Glutamatergic neuron (in vitro differentiated cells): ENCODE measurements around the gene MXD1. TPM values are rescaled to one million over a fixed set of nuclear protein-coding genes. Genes with fewer than 3 reads are reported as not detected.

Experiments
- DNase-seq: peaks from one replicate; pipeline ENCODE4 v3.0.0; 2022
- H3K27ac Mint-ChIP-seq: one replicate; pipeline ENCODE4 v1.8.0; 2020; ENCODE audit warnings: mild to moderate bottlenecking, mixed read lengths, inconsistent platforms; ENCODE audit not compliant: unreplicated experiment
- H3K27me3 Mint-ChIP-seq: one replicate; pipeline ENCODE4 v1.8.0; 2020; ENCODE audit warnings: mild to moderate bottlenecking, moderate library complexity, mixed read lengths, inconsistent platforms; ENCODE audit not compliant: unreplicated experiment
- H3K36me3 Mint-ChIP-seq: one replicate; pipeline ENCODE4 v1.8.0; 2020; ENCODE audit warnings: mild to moderate bottlenecking, mixed read lengths, inconsistent platforms; ENCODE audit not compliant: unreplicated experiment
- H3K4me1 Mint-ChIP-seq: one replicate; pipeline ENCODE4 v1.8.0; 2020; ENCODE audit warnings: mild to moderate bottlenecking, low read depth, mixed read lengths, inconsistent platforms; ENCODE audit not compliant: unreplicated experiment
- H3K4me3 Mint-ChIP-seq: one replicate; pipeline ENCODE4 v1.8.0; 2020; ENCODE audit warnings: mild to moderate bottlenecking, mixed read lengths, inconsistent platforms; ENCODE audit not compliant: unreplicated experiment
- H3K9me3 Mint-ChIP-seq: one replicate; pipeline ENCODE4 v1.8.0; 2020; ENCODE audit warnings: mild to moderate bottlenecking, moderate library complexity, mixed read lengths, inconsistent platforms; ENCODE audit not compliant: unreplicated experiment
- total RNA-seq: library from RNA; stranded (reverse); fragmentation: NEBNext Ultra II Directional; extraction: Animal tissue kit (Norgen Biotek cat#: 25700); gene quantifications from one replicate; pipeline ENCODE4 v1.2.1, GENCODE V29; 2021; ENCODE audit not compliant: unreplicated experiment
- TF ChIP-seq, protein P1 (sequence below): fragments of 200-600 bp; sonication (generic); IDR thresholded peaks from one replicate; pipeline ENCODE4 v1.5.0; 2021; ENCODE audit not compliant: partially characterized antibody, unreplicated experiment

The MXD1 gene
- total RNA-seq, 1 donor from 2014 or later: 15.8 TPM

- peaks cover 2% of the 10 kb centered on the region for H3K9me3 Mint-ChIP-seq
- H3K27me3 Mint-ChIP-seq: peaks cover 2% of the 10 kb centered on the region
- H3K36me3 Mint-ChIP-seq: no peaks in the 10 kb centered on the region
- TF ChIP-seq, protein P1, sequence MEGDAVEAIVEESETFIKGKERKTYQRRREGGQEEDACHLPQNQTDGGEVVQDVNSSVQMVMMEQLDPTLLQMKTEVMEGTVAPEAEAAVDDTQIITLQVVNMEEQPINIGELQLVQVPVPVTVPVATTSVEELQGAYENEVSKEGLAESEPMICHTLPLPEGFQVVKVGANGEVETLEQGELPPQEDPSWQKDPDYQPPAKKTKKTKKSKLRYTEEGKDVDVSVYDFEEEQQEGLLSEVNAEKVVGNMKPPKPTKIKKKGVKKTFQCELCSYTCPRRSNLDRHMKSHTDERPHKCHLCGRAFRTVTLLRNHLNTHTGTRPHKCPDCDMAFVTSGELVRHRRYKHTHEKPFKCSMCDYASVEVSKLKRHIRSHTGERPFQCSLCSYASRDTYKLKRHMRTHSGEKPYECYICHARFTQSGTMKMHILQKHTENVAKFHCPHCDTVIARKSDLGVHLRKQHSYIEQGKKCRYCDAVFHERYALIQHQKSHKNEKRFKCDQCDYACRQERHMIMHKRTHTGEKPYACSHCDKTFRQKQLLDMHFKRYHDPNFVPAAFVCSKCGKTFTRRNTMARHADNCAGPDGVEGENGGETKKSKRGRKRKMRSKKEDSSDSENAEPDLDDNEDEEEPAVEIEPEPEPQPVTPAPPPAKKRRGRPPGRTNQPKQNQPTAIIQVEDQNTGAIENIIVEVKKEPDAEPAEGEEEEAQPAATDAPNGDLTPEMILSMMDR: no peak
- DNase-seq: no peak
- H3K27ac Mint-ChIP-seq: no peak overlapping the region
- peaks cover 3% of the 10 kb centered on the region for H3K4me1 Mint-ChIP-seq
- H3K4me3 Mint-ChIP-seq: no peak overlapping the region
Observed at GRCh38 chr2:69944756-69945155, 29.8 kb downstream of the MXD1 start.

DNA sequence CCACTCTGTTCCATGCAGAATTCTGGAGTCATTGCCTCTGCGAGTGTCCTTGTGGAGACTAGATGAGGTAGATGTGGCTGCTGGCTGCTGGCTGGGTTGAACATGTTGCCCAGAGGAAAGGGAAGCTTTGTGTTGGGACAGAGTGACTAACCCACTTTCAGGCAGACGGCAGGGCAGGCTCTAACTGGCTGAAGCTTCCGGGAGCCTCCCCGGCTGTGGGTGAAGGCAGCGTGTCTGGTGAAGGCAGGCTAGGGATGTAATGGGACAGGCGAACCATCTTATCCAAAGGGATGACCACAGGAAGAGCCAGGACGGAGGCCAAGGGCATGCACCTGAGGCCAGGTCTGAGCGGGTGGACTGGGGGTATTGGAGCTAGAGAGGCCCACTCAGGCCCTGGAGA, 30.5 kb downstream of the MXD1 start:
- Mint-ChIP-seq H3K9me3 (peaks cover 2% of the 10 kb centered on the region), H3K4me3 (no peak overlapping the region), H3K27me3 (peaks cover 4% of the 10 kb centered on the region), H3K4me1 (no peaks in the 10 kb centered on the region), H3K27ac (no peak overlapping the region), H3K36me3 (no peaks in the 10 kb centered on the region)
- TF ChIP-seq, protein P1: no peak
- no peak for DNase-seq

DNA sequence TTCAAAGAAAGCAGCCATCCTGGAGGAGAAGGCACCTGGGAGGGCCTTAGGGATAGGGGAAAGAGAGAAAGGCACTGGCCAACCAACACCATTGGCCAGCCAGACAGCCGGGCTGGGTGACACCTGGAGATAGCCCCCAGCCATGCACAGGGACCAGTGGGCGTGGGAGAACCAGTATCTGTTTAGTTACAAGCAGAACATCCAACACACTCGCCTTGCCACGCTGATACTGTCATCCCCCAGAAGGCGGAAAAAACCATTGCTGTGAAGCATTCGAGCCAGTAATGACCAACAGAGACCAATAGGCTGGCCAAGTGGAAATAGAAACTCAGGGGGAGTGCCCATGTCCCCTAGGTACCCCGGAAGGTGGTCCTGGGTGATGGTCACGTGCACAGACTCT, 31.0 kb downstream of the MXD1 start:
- Mint-ChIP-seq H3K36me3 (no peaks in the 10 kb centered on the region), H3K27me3 (peaks cover 4% of the 10 kb centered on the region), H3K4me3 (no peak overlapping the region), H3K27ac (no peak overlapping the region), H3K4me1 (no peaks in the 10 kb centered on the region), H3K9me3 (peaks cover 2% of the 10 kb centered on the region)
- TF ChIP-seq, protein P1: no peak
- no peak for DNase-seq

DNA sequence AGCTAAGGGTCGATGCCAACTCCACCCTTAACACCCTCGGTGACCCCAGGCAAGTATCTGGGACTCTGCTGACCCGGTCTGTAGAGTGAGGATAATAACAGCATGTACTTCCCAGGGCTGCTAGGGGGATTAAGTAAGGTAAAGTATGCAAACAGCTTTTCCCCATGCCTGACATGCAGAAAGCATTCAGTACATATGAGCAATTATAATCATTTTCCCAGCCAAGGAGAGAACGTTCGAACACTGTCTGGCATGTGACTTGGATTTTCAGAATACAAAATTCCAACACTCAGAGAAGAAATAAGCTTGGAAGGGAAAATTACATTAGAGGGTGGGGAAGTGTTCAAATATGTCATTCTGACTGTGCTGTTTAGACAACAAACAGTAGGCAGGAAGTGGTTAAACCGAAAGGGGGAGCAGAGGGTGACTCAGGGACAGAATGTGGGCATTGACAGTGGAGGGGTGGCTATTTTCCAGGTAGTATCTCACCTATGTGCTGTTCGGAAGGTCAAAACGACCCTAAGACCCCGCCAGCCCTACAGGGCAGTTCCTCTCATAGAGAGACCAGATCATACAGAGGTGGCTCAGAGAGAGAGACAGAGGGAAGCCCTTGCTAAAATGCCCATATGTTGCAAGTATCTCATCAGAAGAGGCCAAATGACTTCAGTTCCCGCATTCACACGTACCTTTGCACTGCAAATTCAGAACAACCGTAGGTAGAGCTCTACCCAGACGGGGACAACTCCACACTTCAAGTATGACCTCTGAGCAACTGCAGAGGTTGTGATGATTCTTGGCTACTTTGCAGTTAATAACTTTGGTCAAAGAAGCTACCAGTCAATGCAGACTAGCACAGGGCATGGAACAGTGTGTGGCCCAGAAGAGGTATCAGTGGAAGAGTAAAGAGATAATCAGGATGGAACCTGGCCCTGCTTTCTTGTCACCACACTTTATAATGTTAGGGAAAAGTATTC, 31.7 kb downstream of the MXD1 start:
- no peaks in the 10 kb centered on the region for H3K4me1 Mint-ChIP-seq
- H3K27me3 Mint-ChIP-seq: peaks cover 4% of the 10 kb centered on the region
- H3K9me3 Mint-ChIP-seq: peaks cover 2% of the 10 kb centered on the region
- TF ChIP-seq, protein P1: no peak
- H3K27ac Mint-ChIP-seq: no peak overlapping the region
- no peak overlapping the region for H3K4me3 Mint-ChIP-seq
- no peak for DNase-seq
- no peaks in the 10 kb centered on the region for H3K36me3 Mint-ChIP-seq

- Mint-ChIP-seq H3K27ac (no peak overlapping the region), H3K9me3 (peaks cover 2% of the 10 kb centered on the region), H3K36me3 (no peaks in the 10 kb centered on the region), H3K4me1 (no peaks in the 10 kb centered on the region), H3K27me3 (peaks cover 5% of the 10 kb centered on the region), H3K4me3 (no peak overlapping the region)
- no peak for DNase-seq
- TF ChIP-seq, protein P1: no peak
Observed at GRCh38 chr2:69947325-69947931, 32.5 kb downstream of the MXD1 start.
